ENCODE measurements around the gene CSTPP1.

CSTPP1 gene

DNA sequence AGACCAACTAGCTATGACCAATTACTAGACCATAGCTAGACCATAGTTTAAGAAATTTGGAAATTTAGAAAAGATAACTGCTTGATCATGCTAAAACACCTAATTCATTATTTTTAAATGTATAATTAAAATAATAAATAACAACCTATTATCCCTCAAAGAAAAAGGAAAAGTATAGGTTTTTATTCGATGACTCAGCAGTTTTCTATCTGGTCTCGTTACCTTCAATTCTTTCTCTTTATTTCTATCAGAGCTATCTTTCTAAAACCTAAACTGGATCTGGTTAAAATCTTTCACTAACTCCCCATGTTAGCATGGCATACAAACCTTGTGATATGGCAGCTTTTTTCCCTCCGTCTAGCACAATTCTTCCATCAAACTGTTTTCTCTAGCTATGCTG, 27.3 kb downstream of the CSTPP1 start:
- H3K4me1 ChIP-seq (ENCODE audit: control insufficient read depth in 1 of 2, insufficient read depth in 2 of 2, low read length in 2 of 2) = no peaks in the 10 kb centered on the region
- no peak overlapping the region for H3K4ac ChIP-seq (ENCODE audit: low read depth, low read length)
- no peaks in the 10 kb centered on the region for H3K79me1 ChIP-seq (ENCODE audit: low read length)
- H2AK5ac ChIP-seq (ENCODE audit: low read length) = no peak overlapping the region
- no peaks in the 10 kb centered on the region for H3K27me3 ChIP-seq (ENCODE audit: insufficient read depth, low read length)
- H3K9ac ChIP-seq (ENCODE audit: low read length) = no peak overlapping the region
- no peak overlapping the region for H3K4me2 ChIP-seq (ENCODE audit: low read length)
- no peak overlapping the region for H2BK120ac ChIP-seq (ENCODE audit: insufficient read depth, low read length, poor library complexity)
- H3K18ac ChIP-seq (ENCODE audit: low read length) = no peak overlapping the region
- no peak overlapping the region for H3K14ac ChIP-seq (ENCODE audit: low read length)
- no peak overlapping the region for H2BK5ac ChIP-seq (ENCODE audit: low read depth, low read length, poor library complexity)
- no CpG with 5 or more reads among the region's 3 CpGs for WGBS (ENCODE audit: extremely low coverage, insufficient coverage, insufficient read length)
- no peak for DNase-seq
- H4K91ac ChIP-seq (ENCODE audit: low read depth, low read length) = no peak overlapping the region
- no peak overlapping the region for H3K23ac ChIP-seq (ENCODE audit: low read length)
- no peak overlapping the region for H3K27ac ChIP-seq (ENCODE audit: low read depth, low read length)
- no peak overlapping the region for H4K12ac ChIP-seq (ENCODE audit: low read depth, low read length)
- no peak overlapping the region for H2BK12ac ChIP-seq (ENCODE audit: low read length)
- H3K36me3 ChIP-seq (ENCODE audit: control insufficient read depth in 1 of 2, insufficient read depth in 2 of 2, low read length in 2 of 2) = peaks cover 0 to 2% of the 10 kb centered on the region in 2 experiments
- H4K8ac ChIP-seq (ENCODE audit: low read depth, low read length) = no peak overlapping the region
- no peak overlapping the region for H3K4me3 ChIP-seq (ENCODE audit: low read depth, low read length)
- no peak overlapping the region for H2AFZ ChIP-seq (ENCODE audit: insufficient read depth, low read length, poor library complexity)
- no peaks in the 10 kb centered on the region for H3K9me3 ChIP-seq (ENCODE audit: insufficient read depth, low read depth, low read length)
- no peaks in the 10 kb centered on the region for H3K79me2 ChIP-seq (ENCODE audit: control insufficient read depth, insufficient read depth, low read length, poor library complexity)

DNA sequence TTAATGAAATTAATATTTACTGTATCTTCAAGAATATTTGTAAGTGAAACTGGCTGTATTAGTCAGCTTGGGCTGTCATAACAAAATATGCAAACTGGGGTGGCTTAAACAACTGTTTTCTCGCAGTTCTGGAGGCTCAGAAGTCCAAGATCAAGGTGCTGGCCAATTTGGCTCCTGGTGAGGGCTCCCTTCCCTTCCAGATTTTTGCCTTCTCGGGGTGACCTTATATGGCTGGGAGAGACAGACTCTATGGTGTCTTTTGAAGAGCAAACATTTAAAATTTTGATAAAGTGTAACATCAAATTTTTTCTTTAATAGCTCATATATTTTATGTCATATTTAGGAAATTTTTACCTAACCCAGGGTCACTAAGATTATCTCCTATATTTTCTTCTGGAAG, 30.2 kb downstream of the CSTPP1 start:
- Histone ChIP-seq H2BK5ac (ENCODE audit: low read depth, low read length, poor library complexity) (no peak overlapping the region), H3K4me1 (ENCODE audit: control insufficient read depth in 1 of 2, insufficient read depth in 2 of 2, low read length in 2 of 2) (no peaks in the 10 kb centered on the region), H3K4me2 (ENCODE audit: low read length) (no peak overlapping the region), H3K27ac (ENCODE audit: low read depth, low read length) (no peak overlapping the region), H3K18ac (ENCODE audit: low read length) (no peak overlapping the region), H2BK12ac (ENCODE audit: low read length) (no peak overlapping the region), H3K36me3 (ENCODE audit: control insufficient read depth in 1 of 2, insufficient read depth in 2 of 2, low read length in 2 of 2) (peaks cover 0 to 2% of the 10 kb centered on the region in 2 experiments), H3K79me2 (ENCODE audit: control insufficient read depth, insufficient read depth, low read length, poor library complexity) (no peaks in the 10 kb centered on the region), H4K8ac (ENCODE audit: low read depth, low read length) (no peak overlapping the region), H3K27me3 (ENCODE audit: insufficient read depth, low read length) (no peaks in the 10 kb centered on the region), H3K9ac (ENCODE audit: low read length) (no peak overlapping the region), H3K23ac (ENCODE audit: low read length) (no peak overlapping the region), H2BK120ac (ENCODE audit: insufficient read depth, low read length, poor library complexity) (no peak overlapping the region), H3K9me3 (ENCODE audit: insufficient read depth, low read depth, low read length) (no peaks in the 10 kb centered on the region), H4K91ac (ENCODE audit: low read depth, low read length) (no peak overlapping the region), H3K4ac (ENCODE audit: low read depth, low read length) (no peak overlapping the region), H2AFZ (ENCODE audit: insufficient read depth, low read length, poor library complexity) (no peak overlapping the region), H3K14ac (ENCODE audit: low read length) (no peak overlapping the region), H3K79me1 (ENCODE audit: low read length) (no peaks in the 10 kb centered on the region), H4K12ac (ENCODE audit: low read depth, low read length) (no peak overlapping the region), H2AK5ac (ENCODE audit: low read length) (no peak overlapping the region), H3K4me3 (ENCODE audit: low read depth, low read length) (no peak overlapping the region)
- no peak for DNase-seq
- WGBS (ENCODE audit: extremely low coverage, insufficient coverage, insufficient read length) = no CpG with 5 or more reads among the region's 2 CpGs

DNA sequence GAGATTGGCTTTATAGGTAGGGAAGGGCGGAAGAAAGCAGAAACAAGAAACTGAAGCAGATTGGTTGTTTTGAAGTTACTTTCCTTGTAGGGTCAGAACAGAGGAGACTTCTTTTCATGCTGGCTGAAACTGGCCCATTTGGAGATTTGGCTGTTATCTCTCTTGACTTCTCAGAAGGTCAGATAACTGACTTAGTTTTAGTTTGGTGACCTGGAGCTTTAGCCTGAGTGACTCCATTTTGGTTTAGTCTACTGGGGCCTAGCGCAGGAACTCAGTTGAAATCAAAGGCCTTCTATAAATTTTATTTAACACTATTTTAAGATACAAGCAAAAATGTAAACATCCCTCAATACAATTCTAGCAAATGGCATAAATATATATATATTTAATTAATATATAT, 31.4 kb downstream of the CSTPP1 start:
- no peak overlapping the region for H3K4me3 ChIP-seq (ENCODE audit: low read depth, low read length)
- H2AK5ac ChIP-seq (ENCODE audit: low read length) = no peak overlapping the region
- no peak overlapping the region for H3K27ac ChIP-seq (ENCODE audit: low read depth, low read length)
- H3K4ac ChIP-seq (ENCODE audit: low read depth, low read length) = no peak overlapping the region
- DNase-seq = no peak
- peaks cover 0 to 2% of the 10 kb centered on the region in 2 experiments for H3K36me3 ChIP-seq (ENCODE audit: control insufficient read depth in 1 of 2, insufficient read depth in 2 of 2, low read length in 2 of 2)
- no CpG with 5 or more reads among the region's 2 CpGs for WGBS (ENCODE audit: extremely low coverage, insufficient coverage, insufficient read length)
- no peaks in the 10 kb centered on the region for H3K27me3 ChIP-seq (ENCODE audit: insufficient read depth, low read length)
- no peak overlapping the region for H2BK5ac ChIP-seq (ENCODE audit: low read depth, low read length, poor library complexity)
- no peaks in the 10 kb centered on the region for H3K79me1 ChIP-seq (ENCODE audit: low read length)
- H2BK120ac ChIP-seq (ENCODE audit: insufficient read depth, low read length, poor library complexity) = no peak overlapping the region
- no peak overlapping the region for H4K8ac ChIP-seq (ENCODE audit: low read depth, low read length)
- no peak overlapping the region for H4K12ac ChIP-seq (ENCODE audit: low read depth, low read length)
- no peak overlapping the region for H2AFZ ChIP-seq (ENCODE audit: insufficient read depth, low read length, poor library complexity)
- no peaks in the 10 kb centered on the region for H3K4me1 ChIP-seq (ENCODE audit: control insufficient read depth in 1 of 2, insufficient read depth in 2 of 2, low read length in 2 of 2)
- no peaks in the 10 kb centered on the region for H3K9me3 ChIP-seq (ENCODE audit: insufficient read depth, low read depth, low read length)
- no peaks in the 10 kb centered on the region for H3K79me2 ChIP-seq (ENCODE audit: control insufficient read depth, insufficient read depth, low read length, poor library complexity)
- H3K4me2 ChIP-seq (ENCODE audit: low read length) = no peak overlapping the region
- no peak overlapping the region for H3K23ac ChIP-seq (ENCODE audit: low read length)
- no peak overlapping the region for H3K18ac ChIP-seq (ENCODE audit: low read length)
- H4K91ac ChIP-seq (ENCODE audit: low read depth, low read length) = no peak overlapping the region
- no peak overlapping the region for H3K14ac ChIP-seq (ENCODE audit: low read length)
- H3K9ac ChIP-seq (ENCODE audit: low read length) = no peak overlapping the region
- no peak overlapping the region for H2BK12ac ChIP-seq (ENCODE audit: low read length)

DNA sequence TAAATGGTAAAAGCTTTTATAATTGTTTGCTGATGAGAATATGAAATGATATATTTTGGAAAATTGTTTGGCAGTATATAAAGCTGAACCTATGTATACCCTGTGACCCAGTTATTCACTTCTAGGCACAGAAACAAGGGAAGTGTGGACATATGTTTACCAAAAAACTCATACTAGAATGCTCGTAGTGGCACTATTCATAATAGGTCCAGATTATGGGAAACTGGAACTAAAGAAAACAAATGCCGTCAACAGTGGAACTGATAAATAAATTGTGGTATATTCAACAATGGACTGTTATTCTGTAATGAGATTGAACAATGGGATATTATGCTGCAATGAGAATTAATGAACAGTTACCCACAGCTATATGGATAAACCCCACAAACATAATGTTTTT, 32.8 kb downstream of the CSTPP1 start:
- no peak overlapping the region for H2AK5ac ChIP-seq (ENCODE audit: low read length)
- WGBS (ENCODE audit: extremely low coverage, insufficient coverage, insufficient read length) = no CpG with 5 or more reads among the region's 2 CpGs
- H3K27me3 ChIP-seq (ENCODE audit: insufficient read depth, low read length) = no peaks in the 10 kb centered on the region
- H3K23ac ChIP-seq (ENCODE audit: low read length) = no peak overlapping the region
- H4K12ac ChIP-seq (ENCODE audit: low read depth, low read length) = no peak overlapping the region
- no peak overlapping the region for H4K91ac ChIP-seq (ENCODE audit: low read depth, low read length)
- no peak overlapping the region for H3K4ac ChIP-seq (ENCODE audit: low read depth, low read length)
- no peaks in the 10 kb centered on the region for H3K9me3 ChIP-seq (ENCODE audit: insufficient read depth, low read depth, low read length)
- H3K4me1 ChIP-seq (ENCODE audit: control insufficient read depth in 1 of 2, insufficient read depth in 2 of 2, low read length in 2 of 2) = no peaks in the 10 kb centered on the region
- no peak overlapping the region for H3K9ac ChIP-seq (ENCODE audit: low read length)
- no peak overlapping the region for H2AFZ ChIP-seq (ENCODE audit: insufficient read depth, low read length, poor library complexity)
- H3K4me2 ChIP-seq (ENCODE audit: low read length) = no peak overlapping the region
- no peaks in the 10 kb centered on the region for H3K79me1 ChIP-seq (ENCODE audit: low read length)
- H3K14ac ChIP-seq (ENCODE audit: low read length) = no peak overlapping the region
- H2BK120ac ChIP-seq (ENCODE audit: insufficient read depth, low read length, poor library complexity) = no peak overlapping the region
- H3K18ac ChIP-seq (ENCODE audit: low read length) = no peak overlapping the region
- H3K79me2 ChIP-seq (ENCODE audit: control insufficient read depth, insufficient read depth, low read length, poor library complexity) = no peaks in the 10 kb centered on the region
- peaks cover 1 to 6% of the 10 kb centered on the region in 2 experiments for H3K36me3 ChIP-seq (ENCODE audit: control insufficient read depth in 1 of 2, insufficient read depth in 2 of 2, low read length in 2 of 2)
- H3K4me3 ChIP-seq (ENCODE audit: low read depth, low read length) = no peak overlapping the region
- H2BK12ac ChIP-seq (ENCODE audit: low read length) = no peak overlapping the region
- no peak for DNase-seq
- H3K27ac ChIP-seq (ENCODE audit: low read depth, low read length) = no peak overlapping the region
- no peak overlapping the region for H2BK5ac ChIP-seq (ENCODE audit: low read depth, low read length, poor library complexity)
- no peak overlapping the region for H4K8ac ChIP-seq (ENCODE audit: low read depth, low read length)
